Measurements from ENCODE around the gene PER1. TPM values are rescaled to one million over a fixed set of nuclear protein-coding genes. Genes with fewer than 3 reads are reported as not detected.

PER1 gene
- total RNA-seq, 3 donors from 2014 or later: 97.3 to 167 (median 115) TPM

DNA sequence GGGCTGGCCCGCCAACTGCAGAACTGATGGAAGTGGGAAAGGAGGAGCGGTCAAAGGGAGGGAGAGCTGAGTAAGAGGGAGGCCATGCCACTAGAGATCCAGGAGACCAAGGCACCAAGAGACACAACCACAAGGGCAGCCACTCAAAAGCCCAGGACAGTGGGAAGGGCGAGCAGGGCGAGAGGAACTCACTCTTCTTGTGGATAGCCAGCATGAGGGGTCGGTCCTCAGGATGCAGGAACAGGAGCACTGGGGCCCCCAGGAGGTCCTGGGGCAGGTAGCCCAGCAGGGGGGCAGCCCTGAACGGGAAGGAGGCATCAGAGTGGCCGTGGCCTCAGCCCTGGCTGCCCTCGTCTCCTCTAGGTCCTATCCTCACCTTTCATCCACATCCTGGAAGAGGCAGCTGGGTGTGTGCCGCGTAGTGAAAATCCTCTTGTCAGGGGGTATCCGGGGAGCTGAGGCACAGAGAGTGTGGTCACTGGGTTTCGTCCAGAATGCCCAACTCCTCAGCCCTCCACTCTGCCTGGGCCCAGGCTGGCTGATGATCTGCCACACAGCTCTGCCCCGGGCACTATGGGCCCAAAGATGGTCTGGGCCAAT is 4.3 kb downstream of the PER1 start:
- Histone ChIP-seq H3K27me3 (no peaks in the 10 kb centered on the region), H3K36me3 (peaks cover 45% of the 10 kb centered on the region), H3K4me3 (peak overlapping the region in 1 of 3 donors; percentile 13), H3K27ac (peak overlapping the region; percentile 65 to 99), H3K4me1 (peaks cover 10% of the 10 kb centered on the region in 2 donors), H3K9me3 (no peaks in the 10 kb centered on the region)
- no peak for DNase-seq (ENCODE audit: low spot score in 2 of 2)
- TF ChIP-seq POLR2A (IDR thresholded peaks at IDR 0.05): no peak
- no peak for TF ChIP-seq CTCF (IDR thresholded peaks at IDR 0.05)
- TF ChIP-seq POLR2AphosphoS5 (IDR thresholded peaks at IDR 0.05): peak in 1 of 3 donors; percentile 36
- intact Hi-C loops (cut with DNase I; ENCODE audit: low total_unique reads): no loop called here

GRCh38 chr17:8147141-8147804 is 4.9 kb downstream of the PER1 start:
- Histone ChIP-seq H3K27ac (peak overlapping the region; percentile 65 to 99), H3K9me3 (no peaks in the 10 kb centered on the region), H3K27me3 (no peaks in the 10 kb centered on the region), H3K36me3 (peaks cover 46% of the 10 kb centered on the region), H3K4me1 (peaks cover 5 to 6% of the 10 kb centered on the region in 2 donors), H3K4me3 (no peak overlapping the region)
- TF ChIP-seq POLR2AphosphoS5 (IDR thresholded peaks at IDR 0.05) (no peak), POLR2A (IDR thresholded peaks at IDR 0.05) (no peak), CTCF (IDR thresholded peaks at IDR 0.05) (no peak)
- no peak for DNase-seq (ENCODE audit: low spot score in 2 of 2)
- intact Hi-C loops (cut with DNase I; ENCODE audit: low total_unique reads): no loop called here

- H3K27ac ChIP-seq: peak overlapping the region; percentile 65 to 99
- TF ChIP-seq CTCF (IDR thresholded peaks at IDR 0.05): no peak
- peak in 1 of 3 donors; percentile 18 for TF ChIP-seq POLR2AphosphoS5 (IDR thresholded peaks at IDR 0.05)
- H3K4me3 ChIP-seq: no peak overlapping the region
- intact Hi-C loops (cut with DNase I; ENCODE audit: low total_unique reads): no loop called here
- DNase-seq (ENCODE audit: low spot score in 2 of 2): no peak
- peaks cover 5 to 6% of the 10 kb centered on the region in 2 donors for H3K4me1 ChIP-seq
- peaks cover 53% of the 10 kb centered on the region for H3K36me3 ChIP-seq
- no peaks in the 10 kb centered on the region for H3K9me3 ChIP-seq
- H3K27me3 ChIP-seq: no peaks in the 10 kb centered on the region
Measured at GRCh38 chr17:8146381-8147140, 5.6 kb downstream of the PER1 start.

DNA sequence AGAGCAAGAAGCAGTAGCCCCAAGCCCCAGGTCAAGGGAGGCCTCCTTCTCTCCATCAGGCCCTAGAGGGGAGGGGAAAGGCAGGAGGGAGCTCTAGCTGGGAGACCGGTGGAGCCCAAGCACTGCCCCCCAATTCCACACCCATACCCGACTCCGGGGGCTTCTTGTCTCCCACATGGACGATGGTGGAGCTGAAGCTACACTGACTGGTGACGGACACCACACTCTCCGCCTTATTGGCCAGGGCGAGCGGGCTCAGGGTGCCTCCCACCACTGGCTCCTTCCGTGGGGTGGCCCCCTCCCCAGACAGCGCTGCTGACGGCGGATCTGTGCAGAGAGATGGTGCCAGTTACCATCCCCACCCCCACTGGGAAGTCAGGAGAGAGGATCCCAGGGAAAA is 6.4 kb downstream of the PER1 start:
- no peak for DNase-seq (ENCODE audit: low spot score in 2 of 2)
- H3K4me1 ChIP-seq: peaks cover 3 to 5% of the 10 kb centered on the region in 2 donors

More for the DNA sequence above, 6.4 kb downstream of the PER1 start:
- H3K9me3 ChIP-seq: no peaks in the 10 kb centered on the region
- no peaks in the 10 kb centered on the region for H3K27me3 ChIP-seq
- TF ChIP-seq POLR2A (IDR thresholded peaks at IDR 0.05): no peak
- TF ChIP-seq POLR2AphosphoS5 (IDR thresholded peaks at IDR 0.05): peak in 1 of 3 donors; percentile 3
- no peak for TF ChIP-seq CTCF (IDR thresholded peaks at IDR 0.05)
- no peak overlapping the region for H3K4me3 ChIP-seq
- H3K36me3 ChIP-seq: peaks cover 53% of the 10 kb centered on the region
- intact Hi-C loops (cut with DNase I; ENCODE audit: low total_unique reads): no loop called here
- peak overlapping the region; percentile 65 to 99 for H3K27ac ChIP-seq
